WTC11 (cell line): ENCODE data around the gene HS1BP3.

Source experiments
- EMX1 ChIP-seq: fragments of 250-450 bp; sonication (Bioruptor Pico); IDR thresholded peaks from 2 replicates; pipeline ENCODE4 v1.8.0; 2021; ENCODE audit warnings: mild to moderate bottlenecking
- ETV6 ChIP-seq: sonication (generic); formaldehyde crosslinking; IDR thresholded peaks from 2 replicates; pipeline ENCODE4 v1.8.1; 2022; ENCODE audit warnings: mild to moderate bottlenecking, missing genetic modification reagents
- NR2C2 ChIP-seq: sonication (generic); formaldehyde crosslinking; IDR thresholded peaks from 2 replicates; pipeline ENCODE4 v1.8.0; 2022; ENCODE audit warnings: mild to moderate bottlenecking, missing genetic modification reagents
- SP1 ChIP-seq: sonication (generic); formaldehyde crosslinking; conservative IDR thresholded peaks from 2 replicates; pipeline ENCODE4 v1.8.1; 2022; ENCODE audit warnings: missing genetic modification reagents
- TEAD4 ChIP-seq: sonication (generic); formaldehyde crosslinking; IDR thresholded peaks from 2 replicates; pipeline ENCODE4 v1.8.0; 2022; ENCODE audit warnings: mild to moderate bottlenecking, missing genetic modification reagents
- TF ChIP-seq, protein P1 (sequence below): fragments of 200-600 bp; IDR thresholded peaks from 2 replicates; pipeline ENCODE4 v1.8.0; 2022; ENCODE audit warnings: antibody characterized with exemption
- TF ChIP-seq, protein P2 (sequence below): sonication (generic); formaldehyde crosslinking; IDR thresholded peaks from 2 replicates; pipeline ENCODE4 v1.8.0; 2022; ENCODE audit warnings: mild to moderate bottlenecking, missing genetic modification reagents
- TF ChIP-seq, protein P3 (sequence below): sonication (generic); formaldehyde crosslinking; IDR thresholded peaks from 2 replicates; pipeline ENCODE4 v1.8.1; 2022; ENCODE audit warnings: mild to moderate bottlenecking, moderate library complexity, missing genetic modification reagents
- TF ChIP-seq, protein P4 (sequence below): sonication (generic); formaldehyde crosslinking; IDR thresholded peaks from 2 replicates; pipeline ENCODE4 v1.8.1; 2023; ENCODE audit warnings: mild to moderate bottlenecking, moderate library complexity, missing genetic modification reagents
- TF ChIP-seq, protein P5 (sequence below): sonication (generic); formaldehyde crosslinking; IDR thresholded peaks from 2 replicates; pipeline ENCODE4 v1.8.0; 2022; ENCODE audit warnings: mild to moderate bottlenecking, missing genetic modification reagents
- TF ChIP-seq, protein P6 (sequence below): sonication (generic); formaldehyde crosslinking; IDR thresholded peaks from 2 replicates; pipeline ENCODE4 v1.8.0; 2022; ENCODE audit warnings: mild to moderate bottlenecking, missing genetic modification reagents
- TF ChIP-seq, protein P7 (sequence below): sonication (generic); formaldehyde crosslinking; IDR thresholded peaks from 2 replicates; pipeline ENCODE4 v1.8.1; 2022; ENCODE audit warnings: low read depth, mild to moderate bottlenecking, moderate library complexity, missing genetic modification reagents, borderline replicate concordance

DNA sequence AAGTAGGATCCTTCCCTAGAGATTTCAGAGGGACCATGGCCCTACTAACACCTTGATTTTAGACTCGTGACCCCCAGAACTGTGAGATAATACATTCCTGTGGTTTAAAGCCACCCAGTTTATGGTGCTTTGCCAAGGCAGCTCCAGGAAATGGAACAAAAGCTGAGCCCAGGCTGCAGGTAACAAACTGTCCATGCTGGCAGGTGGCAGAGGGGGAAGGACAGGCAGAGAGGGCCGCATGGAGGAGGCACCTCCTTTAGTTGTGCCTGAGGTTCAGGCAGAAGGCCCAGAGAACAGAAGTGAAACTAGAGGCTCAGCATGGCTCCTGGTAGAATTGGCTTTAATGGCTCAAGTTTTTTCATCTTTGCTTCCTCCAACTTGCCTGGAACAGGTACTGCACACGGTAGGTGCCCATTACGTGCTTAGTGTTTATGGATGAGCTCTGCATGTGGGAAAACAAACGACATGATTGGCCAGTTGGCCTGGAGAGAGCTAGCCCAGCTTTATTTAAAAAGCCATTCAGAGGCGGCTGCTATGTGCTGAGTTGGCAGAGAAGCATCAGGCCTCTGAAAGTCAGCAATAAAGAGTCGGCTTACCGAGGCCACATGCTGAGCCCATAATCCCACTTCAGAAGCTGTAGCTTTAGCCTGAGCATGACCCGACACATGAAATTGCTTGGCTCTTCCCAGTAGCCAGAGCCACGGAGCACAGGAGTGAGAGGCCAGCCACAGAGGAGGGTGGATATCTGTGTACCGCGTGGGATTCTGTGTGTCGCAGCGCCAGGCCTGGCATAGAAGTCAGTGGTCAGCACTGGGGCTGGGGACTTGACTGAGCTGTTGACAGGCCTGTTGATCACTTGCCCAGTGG lies 36.5 kb downstream of the HS1BP3 start:
- TF ChIP-seq ETV6 (CRISPR knock-in tag), result no peak
- TF ChIP-seq, protein P1, sequence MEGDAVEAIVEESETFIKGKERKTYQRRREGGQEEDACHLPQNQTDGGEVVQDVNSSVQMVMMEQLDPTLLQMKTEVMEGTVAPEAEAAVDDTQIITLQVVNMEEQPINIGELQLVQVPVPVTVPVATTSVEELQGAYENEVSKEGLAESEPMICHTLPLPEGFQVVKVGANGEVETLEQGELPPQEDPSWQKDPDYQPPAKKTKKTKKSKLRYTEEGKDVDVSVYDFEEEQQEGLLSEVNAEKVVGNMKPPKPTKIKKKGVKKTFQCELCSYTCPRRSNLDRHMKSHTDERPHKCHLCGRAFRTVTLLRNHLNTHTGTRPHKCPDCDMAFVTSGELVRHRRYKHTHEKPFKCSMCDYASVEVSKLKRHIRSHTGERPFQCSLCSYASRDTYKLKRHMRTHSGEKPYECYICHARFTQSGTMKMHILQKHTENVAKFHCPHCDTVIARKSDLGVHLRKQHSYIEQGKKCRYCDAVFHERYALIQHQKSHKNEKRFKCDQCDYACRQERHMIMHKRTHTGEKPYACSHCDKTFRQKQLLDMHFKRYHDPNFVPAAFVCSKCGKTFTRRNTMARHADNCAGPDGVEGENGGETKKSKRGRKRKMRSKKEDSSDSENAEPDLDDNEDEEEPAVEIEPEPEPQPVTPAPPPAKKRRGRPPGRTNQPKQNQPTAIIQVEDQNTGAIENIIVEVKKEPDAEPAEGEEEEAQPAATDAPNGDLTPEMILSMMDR, result no peak
- no peak for TF ChIP-seq SP1 (CRISPR knock-in tag)
- no peak for TF ChIP-seq TEAD4
- TF ChIP-seq, protein P2, sequence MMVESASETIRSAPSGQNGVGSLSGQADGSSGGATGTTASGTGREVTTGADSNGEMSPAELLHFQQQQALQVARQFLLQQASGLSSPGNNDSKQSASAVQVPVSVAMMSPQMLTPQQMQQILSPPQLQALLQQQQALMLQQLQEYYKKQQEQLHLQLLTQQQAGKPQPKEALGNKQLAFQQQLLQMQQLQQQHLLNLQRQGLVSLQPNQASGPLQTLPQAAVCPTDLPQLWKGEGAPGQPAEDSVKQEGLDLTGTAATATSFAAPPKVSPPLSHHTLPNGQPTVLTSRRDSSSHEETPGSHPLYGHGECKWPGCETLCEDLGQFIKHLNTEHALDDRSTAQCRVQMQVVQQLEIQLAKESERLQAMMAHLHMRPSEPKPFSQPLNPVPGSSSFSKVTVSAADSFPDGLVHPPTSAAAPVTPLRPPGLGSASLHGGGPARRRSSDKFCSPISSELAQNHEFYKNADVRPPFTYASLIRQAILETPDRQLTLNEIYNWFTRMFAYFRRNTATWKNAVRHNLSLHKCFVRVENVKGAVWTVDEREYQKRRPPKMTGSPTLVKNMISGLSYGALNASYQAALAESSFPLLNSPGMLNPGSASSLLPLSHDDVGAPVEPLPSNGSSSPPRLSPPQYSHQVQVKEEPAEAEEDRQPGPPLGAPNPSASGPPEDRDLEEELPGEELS (CRISPR knock-in tag), result no peak
- no peak for TF ChIP-seq NR2C2 (CRISPR knock-in tag)
- TF ChIP-seq, protein P3, sequence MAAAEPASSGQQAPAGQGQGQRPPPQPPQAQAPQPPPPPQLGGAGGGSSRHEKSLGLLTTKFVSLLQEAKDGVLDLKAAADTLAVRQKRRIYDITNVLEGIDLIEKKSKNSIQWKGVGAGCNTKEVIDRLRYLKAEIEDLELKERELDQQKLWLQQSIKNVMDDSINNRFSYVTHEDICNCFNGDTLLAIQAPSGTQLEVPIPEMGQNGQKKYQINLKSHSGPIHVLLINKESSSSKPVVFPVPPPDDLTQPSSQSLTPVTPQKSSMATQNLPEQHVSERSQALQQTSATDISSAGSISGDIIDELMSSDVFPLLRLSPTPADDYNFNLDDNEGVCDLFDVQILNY (CRISPR knock-in tag), result no peak
- TF ChIP-seq, protein P4, sequence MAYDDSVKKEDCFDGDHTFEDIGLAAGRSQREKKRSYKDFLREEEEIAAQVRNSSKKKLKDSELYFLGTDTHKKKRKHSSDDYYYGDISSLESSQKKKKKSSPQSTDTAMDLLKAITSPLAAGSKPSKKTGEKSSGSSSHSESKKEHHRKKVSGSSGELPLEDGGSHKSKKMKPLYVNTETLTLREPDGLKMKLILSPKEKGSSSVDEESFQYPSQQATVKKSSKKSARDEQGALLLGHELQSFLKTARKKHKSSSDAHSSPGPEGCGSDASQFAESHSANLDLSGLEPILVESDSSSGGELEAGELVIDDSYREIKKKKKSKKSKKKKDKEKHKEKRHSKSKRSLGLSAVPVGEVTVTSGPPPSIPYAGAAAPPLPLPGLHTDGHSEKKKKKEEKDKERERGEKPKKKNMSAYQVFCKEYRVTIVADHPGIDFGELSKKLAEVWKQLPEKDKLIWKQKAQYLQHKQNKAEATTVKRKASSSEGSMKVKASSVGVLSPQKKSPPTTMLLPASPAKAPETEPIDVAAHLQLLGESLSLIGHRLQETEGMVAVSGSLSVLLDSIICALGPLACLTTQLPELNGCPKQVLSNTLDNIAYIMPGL (CRISPR knock-in tag), result no peak
- no peak for TF ChIP-seq EMX1 (CRISPR knock-in tag)
- TF ChIP-seq, protein P5, sequence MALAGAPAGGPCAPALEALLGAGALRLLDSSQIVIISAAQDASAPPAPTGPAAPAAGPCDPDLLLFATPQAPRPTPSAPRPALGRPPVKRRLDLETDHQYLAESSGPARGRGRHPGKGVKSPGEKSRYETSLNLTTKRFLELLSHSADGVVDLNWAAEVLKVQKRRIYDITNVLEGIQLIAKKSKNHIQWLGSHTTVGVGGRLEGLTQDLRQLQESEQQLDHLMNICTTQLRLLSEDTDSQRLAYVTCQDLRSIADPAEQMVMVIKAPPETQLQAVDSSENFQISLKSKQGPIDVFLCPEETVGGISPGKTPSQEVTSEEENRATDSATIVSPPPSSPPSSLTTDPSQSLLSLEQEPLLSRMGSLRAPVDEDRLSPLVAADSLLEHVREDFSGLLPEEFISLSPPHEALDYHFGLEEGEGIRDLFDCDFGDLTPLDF, result no peak
- TF ChIP-seq, protein P6, sequence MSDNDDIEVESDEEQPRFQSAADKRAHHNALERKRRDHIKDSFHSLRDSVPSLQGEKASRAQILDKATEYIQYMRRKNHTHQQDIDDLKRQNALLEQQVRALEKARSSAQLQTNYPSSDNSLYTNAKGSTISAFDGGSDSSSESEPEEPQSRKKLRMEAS (CRISPR knock-in tag), result no peak
- TF ChIP-seq, protein P7, sequence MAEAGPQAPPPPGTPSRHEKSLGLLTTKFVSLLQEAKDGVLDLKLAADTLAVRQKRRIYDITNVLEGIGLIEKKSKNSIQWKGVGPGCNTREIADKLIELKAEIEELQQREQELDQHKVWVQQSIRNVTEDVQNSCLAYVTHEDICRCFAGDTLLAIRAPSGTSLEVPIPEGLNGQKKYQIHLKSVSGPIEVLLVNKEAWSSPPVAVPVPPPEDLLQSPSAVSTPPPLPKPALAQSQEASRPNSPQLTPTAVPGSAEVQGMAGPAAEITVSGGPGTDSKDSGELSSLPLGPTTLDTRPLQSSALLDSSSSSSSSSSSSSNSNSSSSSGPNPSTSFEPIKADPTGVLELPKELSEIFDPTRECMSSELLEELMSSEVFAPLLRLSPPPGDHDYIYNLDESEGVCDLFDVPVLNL (CRISPR knock-in tag), result no peak
